Stomach (tissue), 9 donors: ENCODE data around the gene C7orf33. TPM values are rescaled to one million over a fixed set of nuclear protein-coding genes. Genes with fewer than 3 reads are reported as not detected.

ENCODE experiments used
- DNase-seq, 2 donors: peaks; one replicate each; pipeline versions ENCODE4 v3.0.0 to v3.0.0-alpha.2; 2013 to 2019
- H3K27ac ChIP-seq, 5 donors: fragments of 200-600 bp in 4 of 5; sonication (generic) in 4 of 5; one replicate each; pipeline ENCODE4 v1.5.1; 2013 to 2019; ENCODE audit warnings: mild to moderate bottlenecking in 1 of 5, moderate library complexity in 1 of 5
- H3K27me3 ChIP-seq, 3 donors: fragments of 200-600 bp; sonication (generic); one replicate each; pipeline ENCODE4 v1.5.1; 2017 to 2019; ENCODE audit warnings: mixed run types in 1 of 3
- H3K36me3 ChIP-seq, 4 donors: fragments of 200-600 bp; sonication (generic); 1 replicate in 3 of 4; 2 replicates in 1 of 4; pipeline ENCODE4 v1.5.1; 2016 to 2019
- H3K4me1 ChIP-seq, 4 donors: fragments of 200-600 bp; sonication (generic); one replicate each; pipeline ENCODE4 v1.5.1; 2016 to 2019
- H3K4me3 ChIP-seq, 4 donors: fragments of 200-600 bp; sonication (generic) in 3 of 4; one replicate each; pipeline ENCODE4 v1.5.1; 2016 to 2019; ENCODE audit warnings: mild to moderate bottlenecking in 1 of 4
- H3K9me3 ChIP-seq, 4 donors: fragments of 200-600 bp; sonication (generic); one replicate each; pipeline ENCODE4 v1.5.1; 2016 to 2019
- CTCF ChIP-seq, 7 experiments: fragments of 450-650 bp in 4 of 7; fragments of 200-600 bp in 3 of 7; sonication (generic) in 3 of 7; IDR thresholded peaks; one replicate each; pipeline ENCODE4 v1.5.1; 2016 to 2019; ENCODE audit warnings: antibody characterized with exemption in 7 of 7, control low read depth in 2 of 7, mild to moderate bottlenecking in 1 of 7
- EP300 ChIP-seq: sonication (generic); formaldehyde crosslinking; IDR thresholded peaks from one replicate; pipeline ENCODE4 v1.6.1; 2017; ENCODE audit warnings: antibody characterized with exemption
- POLR2A ChIP-seq, 4 donors: fragments of 450-650 bp; IDR thresholded peaks; one replicate each; pipeline ENCODE4 v1.6.1; 2016; ENCODE audit warnings: antibody characterized with exemption in 4 of 4, control low read depth in 2 of 4, mild to moderate bottlenecking in 1 of 4, moderate library complexity in 1 of 4
- POLR2AphosphoS5 ChIP-seq, 3 donors: sonication (generic); formaldehyde crosslinking; IDR thresholded peaks; one replicate each; pipeline ENCODE4 v1.6.1; 2016; ENCODE audit warnings: antibody characterized with exemption in 3 of 3
- WGBS, 5 donors: extraction: QIAGEN DNeasy Blood & Tissue Kit in 3 of 5; methylation state at CpG; one replicate each; pipeline versions ENCODE4 v1.1.5 to v1.1.7; 2013 to 2018; 5-methylcytosine and 5-hydroxymethylcytosine counted together
- intact Hi-C: fragments of 100-400 bp; cut with DNase I; formaldehyde crosslinking; loops from one replicate; pipeline ENCODE4 v1.15.1; 2023; ENCODE audit warnings: low total_unique reads
- polyA plus RNA-seq, 3 donors: library from polyadenylated mRNA; stranded (reverse); fragments of 200-250 nt; gene quantifications; one replicate each; pipeline ENCODE4 v1.2.3, GENCODE V29; 2013
- total RNA-seq, 5 donors: library from RNA; depleted of rRNA; stranded (reverse); fragments of >200 nt; gene quantifications; one replicate each; pipeline versions ENCODE4 v1.1.0 to v1.2.3, GENCODE V29; 2014 to 2016
- donor health status: healthy with polysubstance abuse.
- donor health status: Bipolar disorder and iron deficiency.
- donor health status: healthy.

The C7orf33 gene
- total and polyA plus RNA-seq, 8 donors = not detected

- 79 to 92% (median 83%) methylated on average over 2 of the region's 2 CpGs for WGBS, 5 donors
- H3K27me3 ChIP-seq = peaks cover 0 to 12% (median 0%) of the 10 kb centered on the region in 3 donors
- DNase-seq = no peak
- intact Hi-C loops = no loop called here
- H3K9me3 ChIP-seq = no peaks in the 10 kb centered on the region
- H3K27ac ChIP-seq = no peak overlapping the region
- H3K4me3 ChIP-seq = no peak overlapping the region
- H3K36me3 ChIP-seq = no peaks in the 10 kb centered on the region
- peaks cover 0 to 5% (median 0%) of the 10 kb centered on the region in 4 donors for H3K4me1 ChIP-seq
- no peak for TF ChIP-seq POLR2A (IDR thresholded peaks at IDR 0.05)
- TF ChIP-seq CTCF (IDR thresholded peaks at IDR 0.05) = no peak
- TF ChIP-seq EP300 = no peak
- TF ChIP-seq POLR2AphosphoS5 (IDR thresholded peaks at IDR 0.05) = no peak
These were observed 14.8 kb downstream of the C7orf33 start for GRCh38 chr7:148605350-148605749.

- Histone ChIP-seq H3K4me1 (peaks cover 0 to 5% (median 0%) of the 10 kb centered on the region in 4 donors), H3K36me3 (no peaks in the 10 kb centered on the region), H3K9me3 (no peaks in the 10 kb centered on the region), H3K4me3 (no peak overlapping the region), H3K27ac (no peak overlapping the region), H3K27me3 (peaks cover 0 to 5% (median 0%) of the 10 kb centered on the region in 3 donors)
- TF ChIP-seq POLR2AphosphoS5 (IDR thresholded peaks at IDR 0.05) (no peak), POLR2A (IDR thresholded peaks at IDR 0.05) (no peak), CTCF (IDR thresholded peaks at IDR 0.05) (no peak), EP300 (no peak)
- intact Hi-C loops = no loop called here
- no peak for DNase-seq
- 26 to 46% (median 41%) methylated on average over 4 of the region's 4 CpGs for WGBS, 5 donors
These were observed 16.6 kb downstream of the C7orf33 start for GRCh38 chr7:148607151-148607661.

- peak in 1 of 2 donors; percentile 57 for DNase-seq
- intact Hi-C loops = no loop called here
- no peak overlapping the region for H3K4me3 ChIP-seq
- peaks cover 0 to 10% (median 0%) of the 10 kb centered on the region in 3 donors for H3K27me3 ChIP-seq
- peaks cover 0 to 5% (median 0%) of the 10 kb centered on the region in 4 donors for H3K4me1 ChIP-seq
- no peak for TF ChIP-seq POLR2A (IDR thresholded peaks at IDR 0.05)
- no peak for TF ChIP-seq POLR2AphosphoS5 (IDR thresholded peaks at IDR 0.05)
- no peak for TF ChIP-seq EP300
- TF ChIP-seq CTCF (IDR thresholded peaks at IDR 0.05) = no peak
- H3K9me3 ChIP-seq = no peaks in the 10 kb centered on the region
- 47 to 58% (median 53%) methylated on average over 3 of the region's 3 CpGs for WGBS, 5 donors
- no peaks in the 10 kb centered on the region for H3K36me3 ChIP-seq
- H3K27ac ChIP-seq = no peak overlapping the region
These were observed 18.6 kb downstream of the C7orf33 start for GRCh38 chr7:148609045-148609725.

GRCh38 chr7:148611692-148612091, 21.1 kb downstream of the C7orf33 start:
- no peaks in the 10 kb centered on the region for H3K36me3 ChIP-seq
- 35 to 69% (median 51%) methylated on average over 4 of the region's 4 CpGs for WGBS, 5 donors
- TF ChIP-seq POLR2AphosphoS5 (IDR thresholded peaks at IDR 0.05) (no peak), CTCF (IDR thresholded peaks at IDR 0.05) (no peak), POLR2A (IDR thresholded peaks at IDR 0.05) (no peak), EP300 (no peak)

More at GRCh38 chr7:148611692-148612091, 21.1 kb downstream of the C7orf33 start:
- Histone ChIP-seq H3K4me3 (no peak overlapping the region), H3K27ac (no peak overlapping the region), H3K4me1 (peaks cover 0 to 5% (median 0%) of the 10 kb centered on the region in 4 donors), H3K9me3 (no peaks in the 10 kb centered on the region), H3K27me3 (peaks cover 0 to 22% (median 0%) of the 10 kb centered on the region in 3 donors)
- DNase-seq = no peak
- intact Hi-C loops = no loop called here
